B cell (primary cell): ENCODE results near the gene SH3RF1. TPM values are rescaled to one million over a fixed set of nuclear protein-coding genes. Genes with fewer than 3 reads are reported as not detected.

Source experiments
- ATAC-seq: fragments of 200-7000 bp; cut with Tn5 transposase; one replicate; pipeline ENCODE4 v1.10.0; 2021; ENCODE audit warnings: low read depth, mild to moderate bottlenecking, moderate number of reproducible peaks, moderate library complexity
- CTCF ChIA-PET: fragments of 350-600 bp; sonication (Branson Sonifier 250); formaldehyde crosslinking; loops from one replicate; lab custom pipeline; 2021; ENCODE audit warnings: antibody characterized with exemption, inconsistent platforms; lab: Charles Lee
- POLR2A ChIA-PET: fragments of 350-600 bp; sonication (Branson Sonifier 250); formaldehyde crosslinking; loops from one replicate; lab custom pipeline; 2021; ENCODE audit warnings: antibody characterized with exemption; lab: Charles Lee
- DNase-seq: peaks from one replicate; pipeline ENCODE4 v3.0.0; 2013
- H2AFZ ChIP-seq: 2 replicates; pipeline ENCODE4 v1.6.1; 2012; ENCODE audit warnings: mild to moderate bottlenecking, low read depth, low read length; ENCODE audit not compliant: insufficient read depth, poor library complexity, severe bottlenecking
- H3K27ac ChIP-seq, 2 donors: 1 replicate in 1 of 2; 2 replicates in 1 of 2; pipeline ENCODE4 v1.5.1; 2012 to 2013; ENCODE audit warnings: low read length in 2 of 2, mild to moderate bottlenecking in 2 of 2, moderate library complexity in 1 of 2
- H3K27me3 ChIP-seq, 4 experiments: fragments of 200-600 bp in 1 of 4; sonication (generic) in 1 of 4; replicated peaks in 1 of 4; 1 replicate in 2 of 4; 2 replicates in 2 of 4; pipeline versions ENCODE4 v1.6.1 to v1.7.0; 2013 to 2016; ENCODE audit warnings: low read length in 3 of 4, mild to moderate bottlenecking in 2 of 4, mixed read lengths in 1 of 4, moderate library complexity in 1 of 4; ENCODE audit not compliant: insufficient read depth in 4 of 4, control insufficient read depth in 3 of 4; ENCODE audit errors: control extremely low read depth in 1 of 4
- H3K36me3 ChIP-seq, 2 experiments: replicated peaks in 1 of 2; 1 replicate in 1 of 2; 2 replicates in 1 of 2; pipeline versions ENCODE4 v1.6.1 to v1.7.1; 2013; ENCODE audit warnings: low read length in 1 of 2; ENCODE audit not compliant: insufficient read depth in 2 of 2, control insufficient read depth in 1 of 2; ENCODE audit errors: control extremely low read depth in 1 of 2, extremely low read depth in 1 of 2
- H3K4me1 ChIP-seq, 2 donors: fragments of 200-600 bp in 1 of 2; sonication (generic) in 1 of 2; 1 replicate in 1 of 2; 2 replicates in 1 of 2; pipeline versions ENCODE4 v1.5.1 to v1.6.1; 2013 to 2017; ENCODE audit warnings: low read length in 2 of 2; ENCODE audit not compliant: control insufficient read depth in 2 of 2, insufficient read depth in 2 of 2
- H3K4me2 ChIP-seq: replicated peaks from 2 replicates; pipeline ENCODE3; 2012; ENCODE audit warnings: mild to moderate bottlenecking, low read depth, low read length; ENCODE audit not compliant: poor library complexity, severe bottlenecking
- H3K4me3 ChIP-seq, 5 experiments: fragments of 200-600 bp in 1 of 5; sonication (generic) in 1 of 5; 1 replicate in 3 of 5; 2 replicates in 2 of 5; pipeline versions ENCODE4 v1.5.1 to v1.7.0; 2011 to 2016; ENCODE audit warnings: low read length in 4 of 5, mild to moderate bottlenecking in 4 of 5, low read depth in 2 of 5, control low read depth in 1 of 5, moderate library complexity in 1 of 5; ENCODE audit not compliant: insufficient read depth in 1 of 5; ENCODE audit errors: control extremely low read depth in 1 of 5, extremely low read depth in 1 of 5
- H3K79me2 ChIP-seq: fragments of 200-600 bp; sonication (generic); one replicate; pipeline ENCODE4 v1.6.0; 2016; ENCODE audit warnings: low read length; ENCODE audit not compliant: control insufficient read depth, insufficient read depth
- H3K9ac ChIP-seq: fragments of 200-600 bp; sonication (generic); 2 replicates; pipeline ENCODE4 v1.6.1; 2017; ENCODE audit warnings: mild to moderate bottlenecking, low read length, moderate library complexity
- H3K9me3 ChIP-seq, 3 donors: one replicate each; pipeline versions ENCODE4 v1.6.1 to v1.7.1; 2013; ENCODE audit warnings: low read length in 2 of 3; ENCODE audit not compliant: control insufficient read depth in 2 of 3, insufficient read depth in 1 of 3; ENCODE audit errors: control extremely low read depth in 1 of 3
- H4K20me1 ChIP-seq: 2 replicates; pipeline ENCODE4 v1.6.0; 2012; ENCODE audit warnings: mild to moderate bottlenecking, low read length; ENCODE audit not compliant: insufficient read depth, control insufficient read depth, poor library complexity, severe bottlenecking
- H3K27ac Mint-ChIP-seq: one replicate; pipeline ENCODE4 v1.8.0; 2021; ENCODE audit warnings: mixed read lengths
- H3K27me3 Mint-ChIP-seq: one replicate; pipeline ENCODE4 v1.8.0; 2021; ENCODE audit warnings: mixed read lengths
- H3K4me1 Mint-ChIP-seq: one replicate; pipeline ENCODE4 v1.8.0; 2021; ENCODE audit warnings: mixed read lengths
- H3K4me3 Mint-ChIP-seq: one replicate; pipeline ENCODE4 v1.8.0; 2021; ENCODE audit warnings: mixed read lengths
- H3K9me3 Mint-ChIP-seq: one replicate; pipeline ENCODE4 v1.8.0; 2022; ENCODE audit warnings: mixed read lengths; ENCODE audit not compliant: insufficient read depth
- EZH2 ChIP-seq: IDR thresholded peaks from 2 replicates; pipeline ENCODE4 v1.6.1; 2012; ENCODE audit warnings: borderline replicate concordance, low read depth, mild to moderate bottlenecking, moderate library complexity, low read length; ENCODE audit not compliant: insufficient read depth, poor library complexity, severe bottlenecking
- WGBS: methylation state at CpG from one replicate; pipeline ENCODE4 v1.1.5; 2013; ENCODE audit warnings: missing lambda C conversion rate; ENCODE audit not compliant: insufficient coverage; 5-methylcytosine and 5-hydroxymethylcytosine counted together
- intact Hi-C: fragments of 100-400 bp; cut with micrococcal nuclease; formaldehyde crosslinking; loops from one replicate; pipeline ENCODE4 v1.10.0; 2022
- polyA plus RNA-seq: library from polyadenylated mRNA; depleted of rRNA; stranded (reverse); fragments of >200 nt; gene quantifications from 2 replicates; pipeline ENCODE4 v1.2.3, GENCODE V29; 2012
- total RNA-seq, 2 donors: library from RNA; stranded (reverse); fragments of 120-200 nt in 1 of 2; gene quantifications; 1 replicate in 1 of 2; 2 replicates in 1 of 2; pipeline versions ENCODE4 v1.2.3 to v1.2.4, GENCODE V29; 2013 to 2022
- TF ChIP-seq, protein P1 (sequence below): fragments of 200-600 bp; IDR thresholded peaks from one replicate; pipeline ENCODE4 v1.8.0; 2022; ENCODE audit warnings: antibody characterized with exemption, mild to moderate bottlenecking

The SH3RF1 gene
- total and polyA plus RNA-seq, 2 donors (not counting 1 experiment from before 2014, with no cell fraction given) = 2.0 to 5.4 TPM

DNA sequence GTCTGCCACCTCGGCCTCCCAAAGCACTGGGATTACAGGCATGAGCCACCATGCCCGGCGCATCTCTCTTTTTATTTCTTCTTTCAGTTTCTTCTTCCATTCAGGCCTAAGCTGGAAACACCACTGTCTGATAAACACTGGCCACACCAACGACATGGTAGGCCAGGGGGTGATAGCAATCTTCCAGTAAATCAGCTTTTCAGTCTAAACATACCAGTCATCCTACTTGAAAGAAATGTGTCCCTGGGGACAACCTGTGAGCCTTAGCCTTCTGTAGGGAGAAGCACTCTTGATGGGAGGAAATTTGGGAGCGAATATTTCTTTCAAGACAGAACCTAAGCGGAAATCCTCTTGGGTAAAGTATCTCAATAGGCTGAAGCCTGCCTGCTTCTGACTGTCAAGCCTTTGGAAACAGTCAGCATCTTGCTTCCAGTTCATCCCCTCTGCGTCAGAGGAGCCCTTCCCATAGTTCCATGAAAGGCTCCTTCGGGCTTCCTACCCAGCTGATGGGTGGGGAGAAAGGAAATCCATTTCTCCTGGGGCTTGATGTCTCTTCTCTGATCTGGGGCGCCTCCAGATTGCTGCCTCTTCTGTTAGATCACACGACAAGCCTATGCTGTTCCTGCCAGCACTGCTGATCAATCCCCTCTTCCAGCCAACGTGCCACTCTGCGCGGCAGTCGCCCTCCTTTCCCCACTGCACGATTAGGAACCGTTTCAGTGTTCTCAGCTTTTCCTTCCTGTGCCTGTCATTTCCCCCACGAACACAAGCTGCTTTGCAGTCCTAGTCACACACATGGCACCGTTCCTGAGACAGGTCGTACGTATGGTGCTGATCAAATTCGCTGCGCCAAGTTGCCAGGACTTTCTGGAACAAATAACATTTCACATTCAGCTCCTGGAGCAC lies 211.2 kb downstream of the SH3RF1 start:
- no peak for TF ChIP-seq EZH2
- TF ChIP-seq, protein P1, sequence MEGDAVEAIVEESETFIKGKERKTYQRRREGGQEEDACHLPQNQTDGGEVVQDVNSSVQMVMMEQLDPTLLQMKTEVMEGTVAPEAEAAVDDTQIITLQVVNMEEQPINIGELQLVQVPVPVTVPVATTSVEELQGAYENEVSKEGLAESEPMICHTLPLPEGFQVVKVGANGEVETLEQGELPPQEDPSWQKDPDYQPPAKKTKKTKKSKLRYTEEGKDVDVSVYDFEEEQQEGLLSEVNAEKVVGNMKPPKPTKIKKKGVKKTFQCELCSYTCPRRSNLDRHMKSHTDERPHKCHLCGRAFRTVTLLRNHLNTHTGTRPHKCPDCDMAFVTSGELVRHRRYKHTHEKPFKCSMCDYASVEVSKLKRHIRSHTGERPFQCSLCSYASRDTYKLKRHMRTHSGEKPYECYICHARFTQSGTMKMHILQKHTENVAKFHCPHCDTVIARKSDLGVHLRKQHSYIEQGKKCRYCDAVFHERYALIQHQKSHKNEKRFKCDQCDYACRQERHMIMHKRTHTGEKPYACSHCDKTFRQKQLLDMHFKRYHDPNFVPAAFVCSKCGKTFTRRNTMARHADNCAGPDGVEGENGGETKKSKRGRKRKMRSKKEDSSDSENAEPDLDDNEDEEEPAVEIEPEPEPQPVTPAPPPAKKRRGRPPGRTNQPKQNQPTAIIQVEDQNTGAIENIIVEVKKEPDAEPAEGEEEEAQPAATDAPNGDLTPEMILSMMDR = no peak
- Mint-ChIP-seq H3K4me1 (no peaks in the 10 kb centered on the region), H3K27ac (no peak overlapping the region), H3K4me3 (no peak overlapping the region), H3K9me3 (no peaks in the 10 kb centered on the region), H3K27me3 (no peaks in the 10 kb centered on the region)
- Histone ChIP-seq H4K20me1 (no peaks in the 10 kb centered on the region), H3K9ac (no peak overlapping the region), H3K9me3 (no peaks in the 10 kb centered on the region), H3K36me3 (no peaks in the 10 kb centered on the region), H3K27me3 (no peaks in the 10 kb centered on the region), H3K27ac (no peak overlapping the region), H3K79me2 (no peaks in the 10 kb centered on the region), H3K4me3 (no peak overlapping the region), H3K4me1 (no peaks in the 10 kb centered on the region), H2AFZ (peak overlapping the region; percentile 37), H3K4me2 (no peak overlapping the region)
- no peak for ATAC-seq
- WGBS = 57% methylated on average over 17 of the region's 22 CpGs
- ChIA-PET POLR2A (no interaction called here), CTCF (no interaction called here)
- no peak for DNase-seq
- intact Hi-C loops = no loop called here

DNA sequence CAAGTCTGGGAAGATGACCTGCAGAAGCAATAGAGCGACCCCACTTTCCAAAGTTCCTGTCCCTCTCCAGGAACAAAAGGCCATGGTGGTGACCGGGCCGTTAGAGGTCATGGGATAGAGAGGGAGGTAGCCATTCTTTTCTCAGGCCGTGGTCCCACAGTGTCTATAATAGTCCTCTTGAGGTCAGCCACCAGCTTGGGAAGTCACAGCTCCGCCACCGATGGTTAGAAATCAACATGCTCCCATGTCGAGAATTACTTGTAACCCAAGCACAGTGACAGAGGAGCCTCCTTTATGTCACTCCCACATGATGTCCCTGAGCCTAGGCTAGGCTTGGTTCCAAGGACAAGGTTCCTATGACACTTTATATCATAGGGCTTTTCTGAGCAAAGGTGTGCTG lies 212.4 kb downstream of the SH3RF1 start:
- no peaks in the 10 kb centered on the region for H3K79me2 ChIP-seq
- no peak for DNase-seq
- no peaks in the 10 kb centered on the region for H3K36me3 ChIP-seq
- H2AFZ ChIP-seq = no peak overlapping the region
- H3K9ac ChIP-seq = no peak overlapping the region
- 100% methylated on average over 6 of the region's 7 CpGs for WGBS
- H3K27me3 ChIP-seq = no peaks in the 10 kb centered on the region
- H3K9me3 Mint-ChIP-seq = no peaks in the 10 kb centered on the region
- H3K4me3 Mint-ChIP-seq = no peak overlapping the region
- ATAC-seq = no peak
- H3K9me3 ChIP-seq = no peaks in the 10 kb centered on the region
- no peak overlapping the region for H3K27ac ChIP-seq
- H3K27ac Mint-ChIP-seq = no peak overlapping the region
- H3K4me3 ChIP-seq = no peak overlapping the region
- no peak for TF ChIP-seq EZH2
- TF ChIP-seq, protein P1 = no peak
- intact Hi-C loops = no loop called here
- no peak overlapping the region for H3K4me2 ChIP-seq
- H3K4me1 ChIP-seq = no peaks in the 10 kb centered on the region
- no peaks in the 10 kb centered on the region for H3K4me1 Mint-ChIP-seq
- peaks cover 2% of the 10 kb centered on the region for H3K27me3 Mint-ChIP-seq
- H4K20me1 ChIP-seq = no peaks in the 10 kb centered on the region
- ChIA-PET POLR2A (no interaction called here), CTCF (no interaction called here)
